GM18861 (cell line): ENCODE data around the gene ZDHHC14.

Experiments used
- ATAC-seq: cut with Tn5 transposase; IDR thresholded peaks from one replicate; pipeline ENCODE4 v1.9.1; 2021; ENCODE audit not compliant: unreplicated experiment

The ZDHHC14 gene

GRCh38 chr6:157514659-157515496, 133.9 kb downstream of the ZDHHC14 start:
- no peak for ATAC-seq

- ATAC-seq = no peak
These were observed 135.5 kb downstream of the ZDHHC14 start for GRCh38 chr6:157516319-157517026.

- ATAC-seq = no peak
These were observed 136.8 kb downstream of the ZDHHC14 start for GRCh38 chr6:157517601-157518359.

GRCh38 chr6:157518397-157519250, 137.6 kb downstream of the ZDHHC14 start:
- no peak for ATAC-seq

GRCh38 chr6:157519255-157520116, 138.5 kb downstream of the ZDHHC14 start:
- ATAC-seq = no peak

GRCh38 chr6:157520117-157520406, 139.1 kb downstream of the ZDHHC14 start:
- ATAC-seq = no peak

- ATAC-seq = no peak
These were observed 139.8 kb downstream of the ZDHHC14 start for GRCh38 chr6:157520596-157521361.

- no peak for ATAC-seq
These were observed 140.7 kb downstream of the ZDHHC14 start for GRCh38 chr6:157521362-157522335.

- ATAC-seq = no peak
These were observed 141.5 kb downstream of the ZDHHC14 start for GRCh38 chr6:157522472-157522871.

- no peak for ATAC-seq
These were observed 143.7 kb downstream of the ZDHHC14 start for GRCh38 chr6:157524735-157525134.

- no peak for ATAC-seq
These were observed 144.4 kb downstream of the ZDHHC14 start for GRCh38 chr6:157525292-157525889.

- ATAC-seq = no peak
These were observed 145.0 kb downstream of the ZDHHC14 start for GRCh38 chr6:157525918-157526425.

- peak; percentile 89 for ATAC-seq
These were observed 146.5 kb downstream of the ZDHHC14 start for GRCh38 chr6:157527471-157527907.

GRCh38 chr6:157528931-157529653, 148.1 kb downstream of the ZDHHC14 start:
- no peak for ATAC-seq

GRCh38 chr6:157529654-157530039, 148.7 kb downstream of the ZDHHC14 start:
- no peak for ATAC-seq

GRCh38 chr6:157530126-157530525, 149.1 kb downstream of the ZDHHC14 start:
- ATAC-seq = no peak

- no peak for ATAC-seq
These were observed 149.8 kb downstream of the ZDHHC14 start for GRCh38 chr6:157530724-157531168.
